HepG2 (cell line): ENCODE measurements around the gene WIPF2. TPM values are rescaled to one million over a fixed set of nuclear protein-coding genes. Genes with fewer than 3 reads are reported as not detected.

Experiments used
- CERS6 ChIP-seq: sonication (generic); formaldehyde crosslinking; IDR thresholded peaks from 2 replicates; pipeline ENCODE4 v1.5.0; 2020; ENCODE audit warnings: missing genetic modification reagents
- CREBL2 ChIP-seq: sonication (generic); formaldehyde crosslinking; IDR thresholded peaks from 2 replicates; pipeline ENCODE4 v1.8.1; 2023; ENCODE audit warnings: missing genetic modification reagents, mild to moderate bottlenecking, borderline replicate concordance
- IRX3 ChIP-seq: sonication (generic); formaldehyde crosslinking; IDR thresholded peaks from 2 replicates; pipeline ENCODE4 v1.8.1; 2023; ENCODE audit warnings: mild to moderate bottlenecking, low read depth, missing genetic modification reagents, borderline replicate concordance
- MED8 ChIP-seq: sonication (generic); formaldehyde crosslinking; IDR thresholded peaks from 2 replicates; pipeline ENCODE4 v1.8.1; 2023; ENCODE audit warnings: mild to moderate bottlenecking, missing genetic modification reagents; ENCODE audit not compliant: insufficient replicate concordance
- MNT ChIP-seq: fragments of 450-650 bp; IDR thresholded peaks from 2 replicates; pipeline ENCODE4 v1.6.1; 2016
- NFAT5 ChIP-seq: sonication (generic); formaldehyde crosslinking; IDR thresholded peaks from 2 replicates; pipeline ENCODE4 v1.4.0; 2020; ENCODE audit warnings: missing genetic modification reagents
- NFRKB ChIP-seq: fragments of 450-650 bp; IDR thresholded peaks from 2 replicates; pipeline ENCODE4 v1.6.1; 2017
- RELA ChIP-seq: sonication (generic); formaldehyde crosslinking; IDR thresholded peaks from 2 replicates; pipeline ENCODE4 v1.4.0; 2020; ENCODE audit warnings: missing genetic modification reagents
- U2AF2 ChIP-seq: fragments of 200-400 bp; formaldehyde crosslinking; IDR thresholded peaks from 2 replicates; pipeline ENCODE4 v1.6.1; 2017; ENCODE audit warnings: low read depth, mild to moderate bottlenecking, low read length
- ZNF18 ChIP-seq: sonication (generic); formaldehyde crosslinking; IDR thresholded peaks from 2 replicates; pipeline ENCODE4 v1.8.0; 2022; ENCODE audit warnings: mild to moderate bottlenecking, missing genetic modification reagents; ENCODE audit not compliant: insufficient replicate concordance
- ZNF367 ChIP-seq: sonication (generic); formaldehyde crosslinking; IDR thresholded peaks from 2 replicates; pipeline ENCODE4 v1.4.0; 2020; ENCODE audit warnings: missing genetic modification reagents, borderline replicate concordance
- ZNF709 ChIP-seq: sonication (generic); formaldehyde crosslinking; IDR thresholded peaks from 2 replicates; pipeline ENCODE4 v1.5.0; 2020; ENCODE audit warnings: mild to moderate bottlenecking, missing genetic modification reagents
- ZNF784 ChIP-seq: sonication (generic); formaldehyde crosslinking; IDR thresholded peaks from 2 replicates; pipeline ENCODE4 v1.5.1; 2020; ENCODE audit warnings: missing genetic modification reagents, mild to moderate bottlenecking, borderline replicate concordance
- ZSCAN12 ChIP-seq: sonication (generic); formaldehyde crosslinking; IDR thresholded peaks from 2 replicates; pipeline ENCODE4 v1.9.0; 2021; ENCODE audit warnings: mild to moderate bottlenecking, missing genetic modification reagents
- polyA plus RNA-seq, 8 experiments: library from polyadenylated mRNA; depleted of rRNA in 3 of 8; stranded (reverse) in 7 of 8; unstranded in 1 of 8; fragments of >200 nt; fragmentation: Illumina TruSeq in 4 of 8; extraction: Trizol in 4 of 8; gene quantifications; 2 replicates each; pipeline versions ENCODE4 v1.2.1 to v1.2.3, GENCODE V29; 2011 to 2016; ENCODE audit warnings: low read depth in 4 of 8, missing spikeins in 1 of 8, mixed read lengths in 1 of 8; ENCODE audit not compliant: insufficient read depth in 1 of 8
- total RNA-seq, 5 experiments: library from RNA; depleted of rRNA; stranded (reverse); fragments of >200 nt; fragmentation: Illumina TruSeq; extraction: Trizol; gene quantifications; 2 replicates each; pipeline ENCODE4 v1.2.3, GENCODE V29; 2016; ENCODE audit warnings: low read depth in 1 of 5
- TF ChIP-seq, protein P1 (sequence below): sonication (generic); formaldehyde crosslinking; IDR thresholded peaks from 2 replicates; pipeline ENCODE4 v1.5.0; 2020; ENCODE audit warnings: mild to moderate bottlenecking, missing genetic modification reagents

The WIPF2 gene
- total and polyA plus RNA-seq, 2 of the 13 experiments (the other 11 are each of a cell fraction or from before 2014, with no cell fraction given): 7.2 to 10.8 TPM

GRCh38 chr17:40173091-40173777 lies 45.9 kb upstream of the WIPF2 start (continued):
- 0 out of 2 replicates have a peak, but pooled peaks have one; percentile 16 for TF ChIP-seq ZNF784 (CRISPR knock-in tag)
- no peak for TF ChIP-seq MNT
- TF ChIP-seq, protein P1, sequence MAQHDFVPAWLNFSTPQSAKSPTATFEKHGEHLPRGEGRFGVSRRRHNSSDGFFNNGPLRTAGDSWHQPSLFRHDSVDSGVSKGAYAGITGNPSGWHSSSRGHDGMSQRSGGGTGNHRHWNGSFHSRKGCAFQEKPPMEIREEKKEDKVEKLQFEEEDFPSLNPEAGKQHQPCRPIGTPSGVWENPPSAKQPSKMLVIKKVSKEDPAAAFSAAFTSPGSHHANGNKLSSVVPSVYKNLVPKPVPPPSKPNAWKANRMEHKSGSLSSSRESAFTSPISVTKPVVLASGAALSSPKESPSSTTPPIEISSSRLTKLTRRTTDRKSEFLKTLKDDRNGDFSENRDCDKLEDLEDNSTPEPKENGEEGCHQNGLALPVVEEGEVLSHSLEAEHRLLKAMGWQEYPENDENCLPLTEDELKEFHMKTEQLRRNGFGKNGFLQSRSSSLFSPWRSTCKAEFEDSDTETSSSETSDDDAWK (CRISPR knock-in tag): no peak
- TF ChIP-seq MED8 (CRISPR knock-in tag): no peak
- TF ChIP-seq CERS6: no peak
- no peak for TF ChIP-seq RELA (CRISPR knock-in tag)
- TF ChIP-seq ZNF709: no peak
- TF ChIP-seq ZNF18 (CRISPR knock-in tag): no peak
- no peak for TF ChIP-seq ZNF367 (CRISPR knock-in tag)
- no peak for TF ChIP-seq U2AF2
- no peak for TF ChIP-seq NFRKB
- TF ChIP-seq ZSCAN12 (CRISPR knock-in tag): no peak
- TF ChIP-seq CREBL2 (CRISPR knock-in tag): no peak
- TF ChIP-seq IRX3 (CRISPR knock-in tag): no peak
- TF ChIP-seq NFAT5 (CRISPR knock-in tag): no peak
